ENCODE measurements around the gene PRND.
"Not testable (repeated sequence)": the region's sequence is repeated elsewhere in the genome, so short reads cannot be mapped to it uniquely, and the experiment has no call there.

The PRND gene

DNA sequence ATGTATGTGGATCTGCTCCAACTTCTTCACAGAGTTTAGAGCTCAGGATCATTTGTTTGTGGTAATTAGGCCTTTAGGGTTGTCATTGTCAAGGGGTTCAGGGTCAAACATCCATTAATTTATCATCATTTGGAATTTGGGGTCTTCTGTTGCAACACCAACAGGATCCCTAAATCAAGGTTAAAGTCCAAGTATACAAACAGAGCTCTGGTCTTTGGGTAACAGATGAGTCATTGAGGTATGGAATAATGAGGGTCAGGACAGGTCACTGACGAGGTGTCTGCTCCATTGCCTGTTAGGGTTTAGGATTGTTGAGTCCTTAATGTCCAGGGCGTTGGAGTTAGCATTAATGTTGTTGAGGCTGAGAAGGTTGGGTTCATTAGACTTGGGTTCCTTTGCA, 47.6 kb downstream of the PRND start:
- no peak for DNase-seq
- in situ Hi-C loops (cut with HindIII; ENCODE audit: low pct_ligation_motif_present, low pct_unique_long_range_greater_than_20kb, low sequenced_read_pairs): no loop called here

DNA sequence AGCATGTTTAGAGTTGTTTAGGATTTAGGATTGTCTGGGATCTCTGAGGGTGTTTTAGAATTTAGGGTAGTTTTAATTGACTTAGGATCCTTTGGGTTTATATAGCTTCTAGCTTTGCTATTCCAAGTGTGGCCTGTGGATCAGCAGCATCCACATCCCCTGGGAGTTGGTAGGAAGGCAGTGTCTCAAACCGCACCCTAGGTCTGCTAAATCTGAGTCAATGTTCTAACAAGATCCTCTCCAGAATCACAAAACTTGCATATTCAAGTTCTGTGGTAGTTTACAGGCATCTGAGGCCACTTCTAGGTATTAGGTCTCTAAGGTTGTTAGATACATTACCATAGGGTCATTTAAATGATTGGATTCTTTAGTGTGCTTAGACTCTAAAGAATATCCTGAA, 48.3 kb downstream of the PRND start:
- DNase-seq: no peak
- in situ Hi-C loops (cut with HindIII; ENCODE audit: low pct_ligation_motif_present, low pct_unique_long_range_greater_than_20kb, low sequenced_read_pairs): no loop called here

DNA sequence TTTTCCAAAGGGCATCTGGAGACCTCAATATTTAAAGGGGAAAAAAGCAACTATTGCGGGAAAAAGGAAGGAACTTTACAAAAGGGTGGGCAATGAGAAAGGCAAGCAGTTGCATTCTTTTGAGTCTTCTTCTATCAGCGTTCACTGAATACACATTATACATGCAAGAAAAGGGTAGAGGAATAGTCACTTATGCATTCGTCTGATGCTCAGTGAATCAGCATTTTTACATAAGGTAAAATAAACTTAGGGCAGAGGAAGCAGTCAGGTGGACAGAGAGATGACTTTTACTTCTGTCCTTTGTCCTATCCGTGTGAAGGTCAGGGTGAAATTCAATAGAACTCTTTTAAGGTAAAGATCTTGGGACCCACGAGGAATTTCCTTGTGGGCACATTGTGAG, 49.3 kb downstream of the PRND start:
- DNase-seq: no peak
- in situ Hi-C loops (cut with HindIII; ENCODE audit: low pct_ligation_motif_present, low pct_unique_long_range_greater_than_20kb, low sequenced_read_pairs): no loop called here

DNA sequence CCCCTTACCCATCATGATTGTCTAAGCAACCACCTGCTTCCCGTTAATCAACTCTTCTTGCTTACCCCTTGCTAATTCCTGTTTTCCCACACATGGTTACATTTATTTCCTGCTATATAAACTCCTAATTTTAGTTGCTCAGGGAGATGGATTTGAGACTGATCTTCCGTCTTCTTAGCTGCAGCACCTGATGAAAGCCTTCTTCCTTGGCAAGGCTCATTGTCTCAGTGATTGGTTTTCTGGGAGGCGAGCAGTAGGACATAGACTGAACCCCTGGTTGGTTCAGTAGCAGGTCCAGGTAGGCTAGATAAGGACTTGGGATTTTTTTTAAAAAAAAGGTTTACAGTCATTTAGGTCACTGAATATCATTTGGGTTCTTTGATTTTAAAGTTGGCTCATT, 50.4 kb downstream of the PRND start:
- DNase-seq: no peak
- in situ Hi-C loops (cut with HindIII; ENCODE audit: low pct_ligation_motif_present, low pct_unique_long_range_greater_than_20kb, low sequenced_read_pairs): no loop called here

DNA sequence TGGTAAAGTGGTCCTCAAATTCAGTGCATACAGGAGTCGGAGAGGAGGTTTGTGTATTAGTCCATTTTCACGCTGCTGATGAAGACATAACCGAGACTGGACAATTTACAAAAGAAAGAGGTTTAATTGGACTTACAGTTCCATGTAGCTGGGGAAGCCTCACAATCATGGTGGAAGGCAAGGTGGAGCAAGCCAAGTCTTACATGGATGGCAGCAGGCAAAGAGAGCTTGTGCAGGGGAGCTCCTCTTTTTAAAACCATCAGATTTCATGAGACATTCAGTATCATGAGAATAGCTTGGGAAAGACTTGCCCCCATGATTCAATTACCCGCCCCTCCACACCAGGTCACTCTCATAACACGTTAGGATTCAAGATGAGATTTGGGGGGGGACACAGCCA, 51.3 kb downstream of the PRND start:
- DNase-seq: not testable (repeated sequence)

DNA sequence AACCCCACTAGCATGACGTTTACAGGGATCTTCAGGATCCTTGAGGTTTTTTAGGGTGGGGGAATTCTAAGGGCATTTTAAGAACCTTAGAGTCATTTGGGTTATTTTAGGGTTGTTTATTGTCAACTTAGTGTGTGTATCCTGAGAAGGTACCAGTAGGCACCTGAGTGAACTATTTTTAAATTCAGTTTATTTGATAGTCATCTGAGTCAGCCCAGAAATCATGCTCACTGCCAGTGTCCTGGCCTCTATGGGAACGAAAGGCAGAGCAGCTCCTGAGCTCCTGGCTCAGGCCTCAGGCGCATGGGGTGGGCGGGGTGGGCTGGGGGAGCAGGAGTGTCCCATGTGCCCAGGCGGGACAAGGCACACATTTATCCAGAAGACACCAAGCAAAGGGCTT, 52.0 kb downstream of the PRND start:
- DNase-seq: no peak
- in situ Hi-C loops (cut with HindIII; ENCODE audit: low pct_ligation_motif_present, low pct_unique_long_range_greater_than_20kb, low sequenced_read_pairs): no loop called here

More for the DNA sequence above, 51.3 kb downstream of the PRND start:
- in situ Hi-C loops (cut with HindIII; ENCODE audit: low pct_ligation_motif_present, low pct_unique_long_range_greater_than_20kb, low sequenced_read_pairs): not testable (repeated sequence)

DNA sequence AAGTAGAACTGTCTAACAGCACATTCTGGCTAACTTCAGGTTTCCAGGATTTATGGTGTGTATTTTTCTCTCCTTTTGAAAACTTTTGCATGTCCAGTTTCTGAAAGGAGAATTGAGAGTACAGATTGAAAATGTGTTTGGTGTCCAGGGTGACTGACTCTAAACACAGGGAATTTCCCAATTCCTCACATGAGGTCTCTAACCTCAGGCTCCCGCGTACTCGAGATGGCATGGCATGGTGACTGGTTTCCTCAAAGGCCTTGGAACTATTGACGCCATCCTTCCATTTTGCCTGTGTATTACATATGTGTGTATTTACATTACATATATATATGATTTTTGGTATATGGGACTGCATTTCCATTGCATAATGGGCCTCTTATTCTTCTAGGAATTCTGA, 52.5 kb downstream of the PRND start:
- in situ Hi-C loops (cut with HindIII; ENCODE audit: low pct_ligation_motif_present, low pct_unique_long_range_greater_than_20kb, low sequenced_read_pairs): no loop called here
- DNase-seq: no peak

DNA sequence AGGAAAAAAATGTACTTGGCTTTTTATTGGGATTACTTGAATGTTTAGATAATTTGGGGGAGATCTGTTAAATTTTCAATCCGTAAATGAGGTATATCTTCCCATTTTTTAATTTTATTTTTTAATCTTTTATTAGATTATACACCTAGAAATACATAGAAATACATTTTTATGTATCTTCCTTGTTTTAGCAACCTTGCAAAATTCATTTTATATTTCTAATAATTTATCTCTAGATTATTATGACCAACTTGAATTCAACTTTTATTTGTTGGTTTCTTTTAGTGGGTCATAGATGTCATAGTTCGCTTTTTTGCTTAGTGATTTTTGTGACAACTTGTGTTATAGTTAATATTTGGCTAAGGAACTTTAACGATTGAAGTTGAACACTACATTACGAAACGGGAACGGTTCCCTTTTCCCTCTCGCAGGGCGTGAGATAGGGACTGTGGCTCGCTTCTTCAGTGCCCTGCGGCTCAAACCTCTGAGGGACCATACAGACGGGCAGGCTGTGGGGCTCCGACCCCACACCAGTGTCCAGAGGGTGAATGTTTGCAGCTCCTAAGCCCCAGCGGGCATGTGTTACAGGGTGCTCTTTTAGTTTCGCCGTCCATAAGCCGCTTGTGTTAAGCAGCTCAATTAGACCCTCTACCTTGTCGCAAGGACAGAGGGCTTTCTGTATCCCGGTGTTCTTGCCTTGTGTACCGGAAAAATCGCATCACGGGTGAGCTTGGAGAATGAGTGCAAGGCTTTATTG, 53.8 kb downstream of the PRND start:
- no peak for DNase-seq
- in situ Hi-C loops (cut with HindIII; ENCODE audit: low pct_ligation_motif_present, low pct_unique_long_range_greater_than_20kb, low sequenced_read_pairs): no loop called here

DNA sequence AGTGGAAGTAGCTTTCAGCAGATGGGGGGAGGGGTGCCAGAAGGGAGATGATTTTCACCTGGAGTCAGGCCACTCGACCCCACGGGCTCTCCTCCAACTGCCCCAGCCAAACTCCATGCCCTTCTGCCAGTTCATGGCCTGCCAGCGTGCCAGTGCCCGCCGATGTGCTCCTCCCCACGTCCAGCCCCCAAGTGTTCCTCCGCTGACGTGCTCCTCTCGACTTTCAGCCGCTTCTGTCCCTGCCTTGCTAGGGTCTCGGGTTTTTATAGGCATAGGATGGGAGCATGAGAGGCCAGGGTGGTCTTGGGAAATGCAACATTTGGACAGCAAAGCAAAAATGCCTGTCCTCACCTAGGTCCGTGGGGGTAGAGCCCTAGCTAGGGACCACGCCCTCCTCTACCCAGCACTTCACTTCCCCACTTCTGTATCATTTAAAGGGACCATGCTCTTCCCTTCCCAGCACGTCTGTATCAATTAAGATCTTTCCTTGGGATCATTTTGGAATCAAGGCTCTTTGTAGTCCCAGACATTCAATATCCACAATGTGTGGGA, 54.4 kb downstream of the PRND start:
- in situ Hi-C loops (cut with HindIII; ENCODE audit: low pct_ligation_motif_present, low pct_unique_long_range_greater_than_20kb, low sequenced_read_pairs): no loop called here
- no peak for DNase-seq

Measured in ACHN (cell line).